Upper lobe of right lung (tissue), 1 donor: Measurements from ENCODE around the gene B3GALT6. TPM values are rescaled to one million over a fixed set of nuclear protein-coding genes. Genes with fewer than 3 reads are reported as not detected.

Experiments
- ATAC-seq: fragments of 200-7000 bp; cut with Tn5 transposase; one replicate; pipeline ENCODE4 v1.9.1; 2020; ENCODE audit warnings: mild to moderate bottlenecking, moderate library complexity
- DNase-seq: peaks from one replicate; pipeline ENCODE4 v3.0.0-alpha.2; 2020
- H3K27ac ChIP-seq: fragments of 200-600 bp; one replicate; pipeline ENCODE4 v1.8.0; 2022
- H3K27me3 ChIP-seq: fragments of 200-600 bp; one replicate; pipeline ENCODE4 v1.8.0; 2022; ENCODE audit warnings: mild to moderate bottlenecking
- H3K36me3 ChIP-seq: fragments of 200-600 bp; one replicate; pipeline ENCODE4 v1.8.0; 2022
- H3K4me1 ChIP-seq: fragments of 200-600 bp; one replicate; pipeline ENCODE4 v1.8.0; 2022
- H3K4me3 ChIP-seq: fragments of 200-600 bp; one replicate; pipeline ENCODE4 v1.8.0; 2022; ENCODE audit warnings: mild to moderate bottlenecking
- H3K9me3 ChIP-seq: fragments of 200-600 bp; one replicate; pipeline ENCODE4 v1.8.0; 2022
- intact Hi-C: fragments of 100-400 bp; cut with DNase I; formaldehyde crosslinking; loops from one replicate; pipeline ENCODE4 v1.11.0; 2022
- total RNA-seq: library from RNA; stranded (reverse); fragmentation: NEBNext Ultra II Directional; extraction: Animal tissue kit (Norgen Biotek cat#: 25700); gene quantifications from one replicate; pipeline ENCODE4 v1.2.1, GENCODE V29; 2021
- TF ChIP-seq, protein P1 (sequence below): fragments of 200-600 bp; IDR thresholded peaks from one replicate; pipeline ENCODE4 v1.8.0; 2022; ENCODE audit warnings: antibody characterized with exemption
- donor health status: DM: no; HTN: yes; CAD: no; lungs with severe emphysema.

The B3GALT6 gene
- total RNA-seq, 1 donor from 2014 or later, result 16.7 TPM

DNA sequence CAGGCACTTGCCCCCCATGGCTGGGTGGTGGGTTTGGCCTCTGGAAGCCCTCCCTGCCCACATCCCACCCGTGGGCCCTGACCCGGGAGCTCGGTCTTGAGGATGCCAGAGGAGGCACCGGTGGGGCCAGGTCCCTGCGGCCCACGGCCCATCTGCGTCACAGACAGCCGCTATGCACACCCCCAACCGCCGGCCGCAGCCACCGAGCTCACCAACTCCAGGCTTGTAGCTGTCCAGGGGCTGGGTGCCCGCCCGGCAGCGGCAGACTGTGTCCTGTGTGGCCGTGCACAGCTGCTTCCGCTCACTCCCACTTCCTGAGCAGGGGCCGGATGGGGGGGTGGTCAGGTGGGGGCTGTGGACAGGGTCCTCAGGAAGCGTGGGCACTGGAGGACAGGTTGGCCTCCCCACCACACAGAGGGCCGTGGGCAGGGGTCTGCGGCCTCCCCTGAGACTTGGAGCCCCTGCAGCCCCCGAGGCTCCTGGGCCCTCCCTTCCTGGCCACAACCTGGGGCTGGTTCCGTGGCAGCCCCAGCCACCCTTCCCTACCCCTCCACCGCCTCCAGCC lies 19.2 kb upstream of the B3GALT6 start:
- peaks cover 12% of the 10 kb centered on the region for H3K4me1 ChIP-seq
- H3K36me3 ChIP-seq, result peaks cover 13% of the 10 kb centered on the region
- TF ChIP-seq, protein P1, sequence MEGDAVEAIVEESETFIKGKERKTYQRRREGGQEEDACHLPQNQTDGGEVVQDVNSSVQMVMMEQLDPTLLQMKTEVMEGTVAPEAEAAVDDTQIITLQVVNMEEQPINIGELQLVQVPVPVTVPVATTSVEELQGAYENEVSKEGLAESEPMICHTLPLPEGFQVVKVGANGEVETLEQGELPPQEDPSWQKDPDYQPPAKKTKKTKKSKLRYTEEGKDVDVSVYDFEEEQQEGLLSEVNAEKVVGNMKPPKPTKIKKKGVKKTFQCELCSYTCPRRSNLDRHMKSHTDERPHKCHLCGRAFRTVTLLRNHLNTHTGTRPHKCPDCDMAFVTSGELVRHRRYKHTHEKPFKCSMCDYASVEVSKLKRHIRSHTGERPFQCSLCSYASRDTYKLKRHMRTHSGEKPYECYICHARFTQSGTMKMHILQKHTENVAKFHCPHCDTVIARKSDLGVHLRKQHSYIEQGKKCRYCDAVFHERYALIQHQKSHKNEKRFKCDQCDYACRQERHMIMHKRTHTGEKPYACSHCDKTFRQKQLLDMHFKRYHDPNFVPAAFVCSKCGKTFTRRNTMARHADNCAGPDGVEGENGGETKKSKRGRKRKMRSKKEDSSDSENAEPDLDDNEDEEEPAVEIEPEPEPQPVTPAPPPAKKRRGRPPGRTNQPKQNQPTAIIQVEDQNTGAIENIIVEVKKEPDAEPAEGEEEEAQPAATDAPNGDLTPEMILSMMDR, result no peak
- peak overlapping the region; percentile 71 for H3K27ac ChIP-seq
- DNase-seq, result peak; percentile 78
- no peaks in the 10 kb centered on the region for H3K9me3 ChIP-seq
- peak; percentile 44 for ATAC-seq
- peak overlapping the region; percentile 44 for H3K4me3 ChIP-seq
- no peaks in the 10 kb centered on the region for H3K27me3 ChIP-seq
- intact Hi-C loops, result no loop called here

DNA sequence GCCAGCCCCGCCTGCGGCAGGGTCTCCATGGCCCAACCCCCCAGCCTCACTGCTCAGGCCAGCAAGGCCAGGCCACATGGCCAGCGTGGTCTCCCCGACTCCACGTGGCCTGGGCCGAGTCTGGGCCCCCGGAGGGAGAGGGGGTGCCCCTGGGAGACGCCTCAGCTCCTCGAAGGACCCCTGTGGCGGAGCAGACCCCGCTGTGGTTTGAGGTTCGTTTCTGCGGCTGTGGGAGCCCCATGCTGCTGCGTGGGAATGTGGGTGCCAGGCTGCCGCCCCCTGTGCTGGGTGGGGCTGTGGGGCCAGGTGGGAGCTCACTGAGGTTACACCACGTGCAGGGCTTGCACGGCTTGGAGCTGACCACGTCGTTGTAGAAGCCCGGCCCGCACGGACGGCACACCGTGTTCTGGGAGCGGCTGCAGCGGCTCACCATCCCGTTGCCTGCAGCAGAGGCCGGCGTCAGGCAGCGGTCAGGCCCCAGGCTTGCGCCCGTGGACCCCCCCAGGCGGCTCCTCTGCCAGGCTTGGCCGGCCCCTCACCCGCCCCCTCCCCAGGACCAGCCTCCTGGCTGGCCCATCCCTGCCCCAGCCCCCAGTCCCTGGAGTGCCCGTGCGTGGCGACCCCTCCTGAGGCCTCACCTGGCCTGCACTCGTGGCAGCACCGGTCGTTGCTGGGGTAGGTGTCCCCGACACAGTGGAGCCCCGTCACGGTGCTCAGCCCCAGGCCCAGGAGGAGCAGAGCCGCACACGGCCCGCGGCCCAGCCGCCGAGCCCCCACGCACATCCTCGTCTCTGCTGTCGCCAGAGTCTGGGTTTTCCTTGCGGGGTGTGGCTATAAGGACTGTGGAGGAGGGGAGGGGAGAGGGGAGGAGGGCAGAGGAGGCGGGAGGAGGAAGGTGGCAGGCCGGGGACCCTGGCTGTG lies 18.4 kb upstream of the B3GALT6 start, which contains the start of gene TNFRSF4:
Gene TNFRSF4, minus strand, starts transcription at position 809 of the 921 bp plus-strand sequence. Its CDS starts 26 bp downstream, at position 783.
- H3K9me3 ChIP-seq, result no peaks in the 10 kb centered on the region
- ATAC-seq (peak; percentile 2), DNase-seq (no peak)
- H3K4me3 ChIP-seq, result peak within 1 kb of the TSS; percentile 44
- H3K27me3 ChIP-seq, result no peaks in the 10 kb centered on the region
- TF ChIP-seq, protein P1, result no peak
- peaks cover 12% of the 10 kb centered on the region for H3K4me1 ChIP-seq
- intact Hi-C loops, result no loop called here
- H3K27ac ChIP-seq, result peak within 1 kb of the TSS; percentile 71
- H3K36me3 ChIP-seq, result peaks cover 20% of the 10 kb centered on the region

DNA sequence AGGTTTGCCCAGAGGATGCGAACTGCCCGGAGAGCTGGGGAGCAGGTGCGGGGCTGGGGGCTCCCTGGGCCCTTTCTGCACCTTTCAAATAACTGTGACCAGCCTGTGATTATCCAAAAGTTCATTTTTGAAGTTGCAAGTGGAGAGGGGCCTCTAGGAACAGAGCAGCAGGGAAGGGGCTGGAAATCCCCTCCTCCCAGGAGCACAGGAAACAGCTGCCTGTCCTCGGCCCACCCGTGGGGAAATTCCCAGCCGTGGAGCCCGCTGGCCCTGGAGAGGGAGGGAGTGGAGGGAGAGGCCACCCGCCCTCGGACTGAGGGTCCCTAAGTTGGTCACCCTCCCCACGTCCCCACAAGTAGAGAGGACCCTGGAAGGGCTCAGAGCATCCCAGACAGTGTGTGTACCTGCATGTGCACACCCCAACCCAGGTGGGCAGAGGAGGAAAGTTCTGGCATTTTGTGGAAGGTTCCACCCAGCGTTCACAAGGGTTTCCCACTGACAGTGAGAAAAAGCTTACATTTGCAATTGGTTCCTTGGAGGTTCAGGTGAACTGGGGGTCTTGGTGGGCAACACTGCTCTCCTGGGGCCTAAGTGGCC lies 16.9 kb upstream of the B3GALT6 start:
- DNase-seq (no peak), ATAC-seq (no peak)
- H3K4me1 ChIP-seq, result peaks cover 12% of the 10 kb centered on the region
- H3K4me3 ChIP-seq, result no peak overlapping the region
- H3K36me3 ChIP-seq, result peaks cover 31% of the 10 kb centered on the region
- no peak overlapping the region for H3K27ac ChIP-seq
- no peaks in the 10 kb centered on the region for H3K27me3 ChIP-seq
- intact Hi-C loops, result no loop called here
- TF ChIP-seq, protein P1, result no peak
- no peaks in the 10 kb centered on the region for H3K9me3 ChIP-seq

DNA sequence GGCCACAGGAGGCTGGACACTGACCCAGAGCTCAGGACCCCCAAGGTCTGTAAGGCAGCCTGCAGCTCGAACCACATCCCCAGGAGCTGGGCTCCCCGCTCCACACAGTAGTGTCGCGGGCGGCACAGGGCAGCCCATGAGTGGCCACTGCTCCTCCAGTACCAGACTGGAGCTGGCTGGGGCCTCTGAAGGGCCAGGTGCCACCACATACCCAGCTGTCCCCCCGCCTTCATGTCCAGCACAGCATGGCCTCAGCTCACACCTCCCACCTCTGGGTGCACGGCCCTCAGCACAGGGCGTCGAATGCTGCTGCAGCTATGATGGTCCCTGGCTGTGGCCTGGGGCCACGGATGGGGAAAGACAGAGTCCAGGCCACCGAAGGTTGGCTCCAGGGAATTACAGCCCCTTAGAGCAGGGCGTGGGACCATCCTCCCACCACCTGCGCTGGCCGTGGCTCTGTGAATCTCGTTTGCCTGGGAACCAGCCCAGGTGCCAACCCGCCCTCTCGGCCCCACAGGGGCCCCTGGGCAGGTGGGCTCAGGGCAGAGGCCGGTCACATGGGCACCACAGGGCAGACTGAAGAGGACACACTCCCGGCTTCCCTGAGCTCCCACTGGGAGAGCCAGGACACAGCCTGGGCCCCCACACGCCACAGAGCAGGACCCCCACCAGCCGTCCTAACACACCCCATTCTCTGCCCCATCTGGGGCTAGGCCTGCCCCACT lies 16.0 kb upstream of the B3GALT6 start:
- no peak for DNase-seq
- TF ChIP-seq, protein P1, result no peak
- H3K36me3 ChIP-seq, result peaks cover 40% of the 10 kb centered on the region
- no peak overlapping the region for H3K4me3 ChIP-seq
- H3K9me3 ChIP-seq, result no peaks in the 10 kb centered on the region
- H3K27ac ChIP-seq, result no peak overlapping the region
- ATAC-seq, result no peak
- no peaks in the 10 kb centered on the region for H3K27me3 ChIP-seq
- peaks cover 12% of the 10 kb centered on the region for H3K4me1 ChIP-seq
- intact Hi-C loops, result no loop called here
